NCI-H1105 (cell line): Measurements from ENCODE around the gene COL12A1.

Source experiments
- DNase-seq: peaks from one replicate; lab custom pipeline; 2025; lab: John Stamatoyannopoulos, UW

Gene COL12A1

DNA sequence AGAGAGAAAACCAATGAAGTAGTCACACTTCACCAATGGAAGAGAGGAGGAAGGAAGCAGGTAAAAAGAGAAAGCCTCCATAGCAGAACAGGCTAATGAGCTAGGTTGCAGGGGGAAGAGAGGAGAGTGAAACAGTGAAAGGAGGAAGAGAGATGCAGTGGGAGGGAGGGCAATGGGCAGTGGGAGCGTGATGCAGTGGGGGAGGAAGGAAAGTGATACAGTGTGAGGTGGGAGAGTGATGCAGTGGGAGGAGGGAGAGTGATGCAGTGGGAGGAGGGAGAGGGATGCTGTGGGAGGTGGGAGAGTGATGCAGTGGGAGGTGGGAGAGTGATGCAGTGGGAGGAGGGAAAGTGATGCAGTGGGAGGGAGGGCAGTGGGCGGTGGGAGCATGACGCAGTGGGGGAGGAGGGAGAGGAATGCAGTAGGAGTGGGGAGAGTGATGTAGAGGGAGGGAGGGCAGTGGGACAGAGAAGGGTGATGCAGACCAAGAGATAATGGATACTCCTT lies 29.7 kb downstream of the COL12A1 start:
- no peak for DNase-seq

DNA sequence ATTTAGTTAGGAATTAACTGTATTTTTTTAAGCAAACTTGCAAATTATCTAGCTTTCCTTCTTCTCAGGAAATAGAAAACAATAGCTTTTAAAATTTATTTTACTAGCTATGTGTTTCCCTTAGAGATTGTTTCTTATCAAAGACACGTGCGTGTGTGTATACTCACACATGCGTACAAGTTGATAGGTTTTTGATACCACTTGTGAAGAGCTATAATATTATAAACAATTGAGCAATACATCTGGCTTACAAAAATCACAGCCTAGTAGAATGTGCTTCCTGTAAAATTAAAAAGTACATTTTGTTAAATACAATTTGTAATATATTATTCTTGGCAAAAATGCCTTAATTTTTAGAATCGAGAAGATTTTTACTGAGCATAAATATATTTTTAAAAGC lies 33.9 kb downstream of the COL12A1 start:
- no peak for DNase-seq

DNA sequence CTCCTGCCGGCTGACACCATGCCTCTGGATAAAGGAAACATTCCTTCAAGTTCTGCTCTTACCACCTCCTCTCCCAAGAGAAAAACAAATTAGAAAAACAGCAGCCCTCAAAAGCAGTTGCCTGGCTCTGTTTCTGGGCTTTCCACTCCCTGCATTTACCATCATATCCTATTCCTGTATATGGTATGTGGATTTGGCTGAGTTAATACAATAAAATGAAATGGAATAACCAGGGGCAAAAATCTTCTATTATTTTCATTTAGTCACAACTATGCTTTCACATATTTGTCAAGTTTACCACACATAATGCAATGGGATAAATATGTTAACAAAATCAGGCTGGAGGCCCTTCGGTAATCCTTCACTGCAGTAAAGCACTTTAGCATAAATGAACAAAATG lies 34.3 kb downstream of the COL12A1 start:
- DNase-seq = no peak

DNA sequence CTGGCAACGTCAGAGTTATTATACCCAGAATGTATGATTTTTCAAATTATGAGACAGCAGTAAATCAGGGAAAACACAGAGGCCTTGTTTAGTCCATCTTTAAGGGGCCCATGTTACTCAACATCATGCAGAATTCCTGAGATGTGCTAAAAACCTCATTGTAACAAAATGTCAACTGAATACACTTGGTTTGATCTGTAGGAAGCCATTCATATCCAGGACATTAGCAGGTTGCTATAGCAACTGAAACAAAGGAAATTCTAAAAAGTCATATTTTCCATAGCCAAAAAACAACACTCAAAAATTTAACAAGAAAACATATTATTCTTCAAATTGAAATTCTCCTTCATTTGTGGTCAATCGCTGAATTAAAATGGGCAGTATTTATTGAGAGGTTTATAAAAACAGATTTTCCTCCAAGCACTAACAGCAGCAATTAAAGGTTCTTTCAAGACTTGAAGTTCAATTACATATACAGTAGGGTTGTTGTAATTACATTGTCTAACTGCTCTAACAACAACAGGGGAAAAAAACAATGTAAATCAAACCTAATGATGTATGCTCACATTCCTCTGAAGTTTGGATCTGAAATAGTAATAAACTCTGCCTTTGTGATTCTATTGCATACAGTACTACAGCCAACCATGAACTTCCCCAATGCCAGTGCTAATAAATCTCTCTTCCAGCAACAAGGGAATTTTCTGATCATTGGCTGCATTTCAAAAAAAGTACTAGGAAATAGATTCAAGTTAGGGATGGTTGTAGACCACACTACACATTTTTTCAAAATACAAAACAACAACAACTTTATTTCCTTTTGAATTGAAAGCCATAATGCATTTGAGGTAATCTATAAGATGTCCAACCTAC lies 34.9 kb downstream of the COL12A1 start:
- no peak for DNase-seq

DNA sequence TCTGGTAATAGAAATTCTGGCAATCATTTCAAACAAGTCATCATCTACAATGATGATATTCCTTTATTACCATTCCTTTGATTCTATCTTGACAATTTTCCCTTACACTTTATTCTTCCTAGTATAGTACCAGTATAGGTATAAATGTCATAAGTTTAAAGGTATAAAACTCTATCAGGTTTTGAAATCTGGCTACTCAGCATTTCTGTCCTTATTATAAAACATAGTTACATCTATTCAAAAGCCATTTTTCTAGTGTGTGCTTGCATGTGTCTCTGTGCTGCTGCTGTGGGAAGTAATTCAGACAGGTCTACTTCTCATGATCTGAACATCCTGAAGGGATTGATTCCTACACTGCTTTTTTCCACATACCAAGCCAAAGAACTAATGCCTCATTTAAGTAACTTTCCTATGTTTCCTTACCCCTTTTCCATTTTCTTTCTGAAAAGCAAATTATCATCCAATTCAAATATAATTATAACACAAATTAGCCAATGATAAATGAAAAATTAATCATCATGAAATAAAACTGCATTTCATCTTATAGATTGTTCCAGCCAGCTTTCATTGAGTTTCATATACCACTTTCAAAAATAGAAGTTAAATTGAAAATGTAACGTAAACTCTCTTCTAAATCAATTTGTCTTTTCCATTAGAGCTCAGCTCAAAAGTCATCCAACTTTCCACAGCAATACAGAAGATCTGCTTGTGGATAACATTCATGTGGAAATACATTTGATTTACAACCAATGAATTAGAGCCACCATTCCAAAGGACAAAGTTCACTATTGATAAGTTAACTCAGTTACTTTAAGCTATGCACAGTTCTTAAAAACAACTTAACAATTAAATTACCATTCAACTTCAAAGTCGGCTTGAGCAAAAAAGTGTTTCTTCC lies 35.9 kb downstream of the COL12A1 start:
- no peak for DNase-seq

DNA sequence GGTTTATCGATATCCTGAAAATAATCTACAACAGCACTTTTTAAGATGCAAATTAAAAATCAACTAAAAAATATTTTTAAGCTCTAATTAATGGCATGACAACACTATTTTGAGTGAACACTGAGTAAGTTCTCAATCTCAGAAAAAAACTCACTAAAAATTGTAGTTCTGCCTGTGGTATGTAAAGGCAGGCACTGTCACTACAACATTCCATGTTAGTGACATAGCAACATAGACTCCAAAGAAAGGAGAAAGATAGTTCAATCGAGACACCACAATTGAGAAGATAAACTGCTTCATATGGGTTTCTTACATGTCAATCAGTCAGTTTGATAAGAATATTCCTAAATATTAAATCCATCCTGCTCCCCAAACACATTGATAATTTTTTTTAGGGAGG lies 38.0 kb downstream of the COL12A1 start:
- no peak for DNase-seq

DNA sequence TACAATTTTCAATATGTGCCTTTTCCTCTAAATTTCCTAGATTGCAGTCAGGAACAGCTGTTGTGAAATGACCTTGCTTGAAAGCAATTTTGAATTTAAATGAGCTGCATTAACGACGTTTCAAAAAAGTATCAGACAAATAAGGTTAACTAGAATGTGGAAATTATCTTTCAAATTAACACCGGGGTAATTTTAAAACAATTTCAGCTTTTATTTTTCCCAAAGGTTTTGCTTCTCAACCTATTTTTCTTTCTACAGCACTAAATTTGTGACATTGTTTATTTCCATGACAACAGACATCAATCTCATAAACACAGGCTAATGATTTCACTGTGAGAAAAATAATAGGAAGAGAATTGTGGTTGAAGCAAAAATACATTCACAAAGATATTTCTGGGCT lies 38.5 kb downstream of the COL12A1 start:
- no peak for DNase-seq

DNA sequence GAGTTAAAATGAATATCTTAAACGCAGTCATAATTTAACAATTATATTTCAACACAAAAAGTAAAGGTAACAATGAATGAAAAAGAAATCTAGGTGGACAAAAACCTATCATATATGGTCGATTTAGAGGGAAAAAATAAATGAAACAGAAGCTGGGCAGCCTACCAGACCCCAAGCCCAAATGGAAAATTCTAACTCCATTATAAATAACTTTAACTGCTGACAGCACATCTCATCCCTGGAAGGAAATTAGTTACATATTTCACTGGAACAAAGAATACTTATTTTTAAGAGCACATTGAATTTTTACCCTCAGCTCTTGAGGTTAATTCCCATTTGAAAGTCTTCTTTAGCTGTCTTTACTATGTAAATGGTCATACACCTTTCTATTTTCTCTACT lies 39.1 kb downstream of the COL12A1 start:
- no peak for DNase-seq

DNA sequence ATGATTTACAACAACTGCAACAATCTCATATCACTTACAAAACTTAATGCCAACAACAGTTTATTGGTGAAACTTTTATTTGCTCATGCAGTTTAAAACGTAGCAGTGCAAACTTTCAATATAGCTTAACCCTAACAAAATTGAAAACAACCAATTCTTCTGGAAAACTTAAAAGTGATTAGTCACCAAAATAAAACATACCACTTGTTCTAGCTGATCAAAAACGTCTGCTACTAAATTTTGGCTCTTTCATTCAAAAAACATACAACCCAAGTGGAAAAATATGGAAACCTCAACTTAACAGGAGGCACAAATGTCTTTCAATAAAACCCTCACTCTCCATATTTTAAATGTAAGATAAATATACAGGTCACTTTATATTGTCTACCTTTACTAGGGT lies 39.6 kb downstream of the COL12A1 start:
- no peak for DNase-seq

DNA sequence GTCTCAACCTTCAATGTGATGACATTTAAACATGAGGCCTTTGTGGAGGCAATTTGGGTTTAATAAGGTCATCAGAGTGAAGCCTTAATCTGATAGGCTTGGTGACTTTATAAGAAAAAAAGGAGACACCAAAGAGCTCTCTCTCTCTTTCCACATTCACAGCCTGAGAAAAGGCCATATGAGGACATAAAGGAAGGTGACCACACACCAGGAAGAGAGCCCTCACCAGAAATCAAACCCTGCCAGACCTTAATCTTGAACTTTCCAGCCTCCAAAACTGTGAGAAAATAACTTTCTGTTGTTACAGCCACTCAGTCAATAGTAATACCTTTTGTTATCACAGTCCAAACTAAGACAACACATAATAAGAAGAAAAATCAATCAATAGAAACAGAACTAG lies 47.7 kb downstream of the COL12A1 start:
- DNase-seq = no peak

DNA sequence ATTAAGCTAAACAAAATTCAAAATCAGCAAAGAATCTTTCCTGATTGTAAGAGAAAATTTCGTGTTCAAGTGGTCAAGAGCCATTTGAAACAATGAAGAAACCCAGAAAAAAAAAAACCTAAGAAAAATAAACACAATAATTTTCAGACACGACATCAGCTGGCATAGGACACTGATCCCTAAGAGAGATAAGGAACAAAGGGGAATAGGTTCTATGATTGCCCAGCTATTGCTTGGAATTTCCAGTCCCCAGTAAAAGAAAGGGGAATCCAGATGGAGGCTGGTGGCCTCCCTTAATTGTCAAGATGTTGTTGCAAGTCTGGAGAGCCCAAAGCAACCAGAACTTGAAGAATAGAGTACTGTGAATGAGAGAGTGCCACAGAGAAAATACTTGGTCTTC lies 48.5 kb downstream of the COL12A1 start:
- DNase-seq = no peak

DNA sequence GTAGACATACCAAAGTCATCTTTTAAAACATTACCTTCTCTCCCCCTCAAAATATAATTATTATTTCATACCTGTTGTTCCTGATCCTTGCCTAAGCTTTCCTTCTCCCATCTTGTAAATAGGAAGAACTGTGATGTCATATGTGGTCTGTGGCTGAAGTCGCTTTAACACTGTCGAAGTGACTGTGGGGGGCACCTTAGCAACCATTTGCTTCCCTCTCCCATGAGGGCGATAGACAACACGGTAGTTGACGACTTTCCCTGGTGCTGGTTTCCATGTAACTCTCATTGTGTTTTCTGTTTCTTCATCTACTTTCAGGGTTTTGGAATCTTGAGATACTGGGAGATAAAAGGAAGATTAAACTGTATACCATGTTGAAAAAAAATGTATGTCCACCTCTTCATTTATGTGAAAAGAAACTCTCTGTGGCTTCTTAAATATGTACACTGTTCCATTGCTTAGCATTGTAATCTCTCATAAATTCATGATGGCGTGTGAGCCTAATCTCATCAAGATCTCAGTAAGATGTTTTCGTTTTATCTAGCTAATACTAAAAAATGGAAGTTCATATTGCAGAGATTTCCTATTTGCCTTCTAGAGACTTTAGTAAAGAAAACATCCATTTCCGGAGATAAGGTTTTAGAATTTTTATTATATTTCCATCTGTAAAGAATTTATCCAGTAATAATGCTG lies 49.5 kb downstream of the COL12A1 start:
- no peak for DNase-seq

DNA sequence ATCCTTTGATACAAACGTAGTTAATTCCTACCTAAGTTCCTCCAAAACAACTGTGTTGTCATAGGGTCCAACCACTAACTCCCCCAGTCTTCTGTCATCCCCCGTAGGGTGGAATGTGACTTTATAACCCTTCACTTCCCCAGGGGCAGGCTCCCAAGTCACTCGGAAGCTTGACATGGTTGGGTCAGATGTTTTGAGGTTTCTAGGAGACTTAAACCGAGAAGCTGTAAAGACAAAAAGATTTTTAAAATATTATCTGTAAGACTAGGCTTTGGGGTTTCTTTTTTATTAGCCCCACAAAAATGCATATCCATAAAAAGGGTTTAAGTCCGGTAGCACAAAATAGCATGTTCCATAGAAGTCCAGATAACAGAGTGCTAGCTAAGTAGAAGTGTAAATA lies 50.2 kb downstream of the COL12A1 start:
- DNase-seq = no peak

DNA sequence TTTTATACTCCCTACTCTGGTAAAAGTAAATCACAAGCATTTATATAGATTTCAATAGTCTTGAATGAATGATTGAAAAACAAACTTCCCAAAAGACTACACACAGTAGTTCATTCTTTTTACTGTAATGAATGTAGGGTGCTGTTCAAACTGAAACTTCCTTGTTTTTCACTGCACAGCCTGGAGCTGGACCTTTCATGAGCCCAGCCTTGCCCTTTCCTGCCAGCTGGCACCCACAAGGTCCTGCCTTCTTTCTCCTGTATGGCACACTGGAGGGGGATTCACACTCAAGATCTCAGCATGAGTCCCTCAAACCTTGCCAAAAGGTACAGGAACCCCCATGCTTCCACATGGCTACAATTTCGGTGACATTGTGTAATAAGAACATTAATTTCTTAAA lies 50.9 kb downstream of the COL12A1 start:
- no peak for DNase-seq

DNA sequence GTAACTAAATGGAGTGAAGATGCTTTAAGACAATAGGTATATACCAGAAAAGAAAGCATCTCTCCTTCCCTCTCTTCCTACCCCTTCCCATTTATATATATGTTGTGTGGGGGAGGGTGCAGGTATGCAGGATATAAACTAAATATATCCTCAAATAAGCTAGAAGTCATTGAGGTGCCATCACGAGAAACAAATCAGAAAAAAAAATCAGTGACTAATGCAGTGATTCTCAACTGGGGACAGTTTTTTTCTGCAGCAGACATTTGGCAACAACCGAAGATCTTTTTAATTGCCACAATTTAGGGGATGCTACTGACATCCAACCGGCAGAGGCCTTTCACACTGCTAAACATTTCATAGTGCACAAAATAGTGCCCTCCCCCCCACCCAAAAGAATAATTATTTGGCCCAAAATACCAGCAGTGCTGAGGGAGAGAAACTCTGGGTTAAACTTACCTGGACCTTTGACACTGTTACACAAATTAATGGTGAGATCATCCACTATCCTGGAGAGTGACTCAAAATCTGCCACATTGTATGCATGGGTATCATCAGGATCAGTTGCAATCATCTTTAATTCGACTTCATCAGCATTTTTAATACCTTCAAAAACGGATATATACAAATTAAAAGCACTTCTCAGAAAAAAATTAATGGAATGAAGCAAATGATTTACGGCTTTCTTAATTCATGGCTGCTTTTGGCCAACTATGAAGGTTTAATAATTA lies 55.0 kb downstream of the COL12A1 start:
- DNase-seq = no peak

DNA sequence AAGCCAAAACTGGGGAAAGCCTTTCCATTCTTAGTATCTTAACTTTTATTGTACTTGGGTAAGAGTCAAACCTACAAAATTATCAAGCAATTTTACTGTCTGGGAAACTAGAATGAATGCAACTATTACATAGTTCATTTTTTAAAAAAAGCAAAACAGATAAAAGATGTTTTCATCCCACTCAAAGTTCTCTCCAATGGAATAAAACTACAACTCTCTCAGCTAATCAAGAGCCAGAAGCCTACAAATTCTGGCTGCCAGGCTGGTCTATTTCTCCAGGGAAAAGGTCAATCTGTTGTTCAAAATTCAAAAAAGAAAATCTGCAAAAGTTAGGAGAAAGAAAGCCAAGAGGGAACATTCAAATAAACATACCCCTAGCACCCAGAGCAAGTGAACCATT lies 56.2 kb downstream of the COL12A1 start:
- no peak for DNase-seq

DNA sequence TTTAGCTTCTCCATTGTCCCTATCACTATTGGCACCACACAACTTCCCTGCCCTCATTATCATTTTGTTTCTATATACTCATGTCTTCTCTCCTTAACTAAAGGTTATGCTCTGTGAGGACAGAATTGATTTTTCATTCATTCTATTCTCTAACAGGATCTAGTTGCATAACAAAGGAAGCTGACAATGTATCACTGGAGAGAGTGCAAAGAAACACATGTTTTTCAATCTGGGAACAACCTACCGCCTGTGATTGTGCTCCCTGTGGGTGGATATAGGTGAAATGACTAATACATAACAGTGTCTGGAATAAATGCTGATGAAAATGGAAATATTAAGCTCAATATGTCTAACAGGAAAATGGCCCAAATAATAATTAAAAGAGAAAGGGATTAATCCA lies 56.6 kb downstream of the COL12A1 start:
- no peak for DNase-seq

DNA sequence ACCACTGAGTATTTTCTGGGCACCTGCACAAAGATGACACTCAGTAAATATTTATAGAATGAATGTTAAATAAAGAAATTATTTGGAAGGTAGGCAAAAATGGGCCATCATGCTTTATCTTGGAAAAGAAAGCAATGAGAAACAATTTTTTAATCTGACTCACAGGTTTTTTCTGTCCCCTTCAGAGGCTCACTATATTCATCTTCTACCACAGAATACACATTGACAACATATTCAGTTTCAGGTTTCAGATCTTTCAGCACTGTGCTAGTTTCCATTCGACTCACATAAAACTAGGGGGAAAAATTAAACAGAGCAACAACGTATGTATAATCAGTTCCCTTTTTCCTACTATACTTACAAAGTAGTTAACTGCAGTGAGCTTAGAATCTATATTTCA lies 58.3 kb downstream of the COL12A1 start:
- DNase-seq = no peak

DNA sequence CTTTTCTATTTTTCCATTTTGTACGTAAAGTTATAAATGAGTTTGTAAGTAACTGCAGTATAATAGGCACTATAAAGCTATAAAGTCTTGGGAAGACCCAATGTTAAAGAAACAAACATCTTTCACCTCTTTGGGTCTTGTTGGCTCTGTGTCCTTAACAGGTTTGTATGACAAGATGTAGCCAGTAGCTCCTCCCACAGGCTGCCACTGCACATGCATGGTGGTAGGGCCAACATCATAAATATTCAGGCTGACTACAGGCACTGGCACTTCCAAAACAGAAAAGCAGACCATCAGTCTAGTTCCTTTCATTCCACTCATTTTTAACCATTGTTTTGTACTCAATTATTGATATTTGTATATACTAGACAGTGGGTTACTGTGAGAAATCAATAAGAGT lies 59.9 kb downstream of the COL12A1 start:
- DNase-seq = no peak

DNA sequence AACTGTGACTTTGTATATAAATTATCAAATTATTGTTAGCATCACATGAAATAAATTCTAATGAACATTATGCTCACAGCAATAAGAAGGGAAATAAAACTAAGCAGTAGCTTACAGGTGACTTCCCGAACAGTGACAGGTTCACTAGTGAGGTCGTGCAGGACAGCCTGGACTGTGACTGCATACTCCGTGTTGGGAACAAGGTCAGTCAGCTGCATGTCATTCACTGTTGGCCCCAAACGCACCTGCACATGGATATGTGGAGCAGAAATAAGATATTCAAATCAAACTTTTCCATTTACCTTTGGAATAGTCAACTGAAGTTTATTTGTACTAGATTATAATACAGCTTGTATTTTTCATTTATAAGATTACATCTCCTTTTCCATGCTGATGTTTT lies 60.6 kb downstream of the COL12A1 start:
- no peak for DNase-seq

DNA sequence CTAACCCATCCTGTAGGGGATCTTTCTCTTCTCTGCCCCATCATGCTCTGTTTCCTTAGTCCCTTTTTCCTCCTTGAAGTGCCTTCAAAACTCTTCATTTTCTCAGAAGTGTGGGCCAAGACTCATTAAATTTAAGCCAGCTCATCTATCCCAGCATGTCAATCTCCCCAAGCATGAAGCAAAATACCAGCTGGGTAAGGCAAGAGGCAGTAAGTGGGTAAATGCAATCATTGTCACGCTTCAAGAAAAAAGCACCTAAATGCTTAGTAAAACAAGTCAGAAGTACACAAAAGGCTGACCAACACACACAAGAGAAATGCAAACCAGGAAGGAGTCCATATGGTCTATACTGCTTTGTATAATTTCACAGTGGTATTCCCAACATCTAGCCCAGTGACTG lies 61.5 kb downstream of the COL12A1 start:
- DNase-seq = no peak

DNA sequence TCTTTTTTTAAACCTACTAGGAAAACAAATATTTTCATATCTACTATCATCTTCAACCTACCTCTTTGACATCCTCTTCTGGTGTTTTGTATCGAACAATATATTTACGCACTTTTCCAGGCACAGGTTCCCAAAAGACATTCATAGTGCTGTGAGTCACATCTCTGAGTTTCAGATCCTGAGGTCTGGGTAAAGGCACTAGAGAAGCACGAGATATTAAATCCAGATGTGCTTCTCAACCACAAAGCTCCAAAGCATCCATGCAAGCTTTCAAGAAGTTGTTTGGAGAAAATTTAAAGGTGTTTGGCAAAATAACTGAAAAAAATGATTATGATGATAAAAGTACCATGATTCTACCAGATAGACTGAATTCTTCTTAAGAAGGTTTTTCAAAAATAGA lies 62.7 kb downstream of the COL12A1 start:
- no peak for DNase-seq
